ENCODE data around the gene RPL28.

RPL28 gene

GRCh38 chr19:55436847-55437246 lies 51.1 kb downstream of the RPL28 start:
- no CpG with 5 or more reads among the region's 8 CpGs for WGBS, 2 donors (ENCODE audit: extremely low coverage in 2 of 2, insufficient read length in 2 of 2, insufficient replicate concordance in 1 of 2)
- H3K18ac ChIP-seq (ENCODE audit: low read length): no peak overlapping the region

GRCh38 chr19:55437410-55437809 lies 51.7 kb downstream of the RPL28 start:
- no peak overlapping the region for H3K14ac ChIP-seq (ENCODE audit: low read length)
- H2BK5ac ChIP-seq (ENCODE audit: low read length): no peak overlapping the region
- H3K79me1 ChIP-seq (ENCODE audit: low read depth, low read length): peaks cover 4% of the 10 kb centered on the region
- H3K27me3 ChIP-seq (ENCODE audit: control insufficient read depth in 3 of 3, insufficient read depth in 3 of 3, low read depth in 1 of 3, low read length in 3 of 3): peaks cover 16 to 51% (median 39%) of the 10 kb centered on the region in 3 experiments
- no peak overlapping the region for H3K27ac ChIP-seq (replicated peaks; ENCODE audit: low read length)
- peaks cover 0 to 10% of the 10 kb centered on the region in 2 donors for H3K4me1 ChIP-seq (ENCODE audit: control insufficient read depth in 2 of 2, insufficient read depth in 1 of 2, low read depth in 1 of 2, low read length in 2 of 2)
- no peak overlapping the region for H3K23ac ChIP-seq (ENCODE audit: low read depth, low read length, poor library complexity)
- H4K91ac ChIP-seq (ENCODE audit: low read depth, low read length, poor library complexity): no peak overlapping the region
- no peak overlapping the region for H2AFZ ChIP-seq (ENCODE audit: low read length)
- H3K4me3 ChIP-seq (ENCODE audit: low read length in 2 of 2): peak overlapping the region in 1 of 2 donors; percentile 62
- no peak overlapping the region for H2BK12ac ChIP-seq (ENCODE audit: low read length)
- no peaks in the 10 kb centered on the region for H3K36me3 ChIP-seq (replicated peaks in 1 of 2; ENCODE audit: control insufficient read depth in 2 of 2, insufficient read depth in 2 of 2, low read length in 2 of 2)
- no peak overlapping the region for H3K4ac ChIP-seq (ENCODE audit: low read length)
- no CpG with 5 or more reads among the region's 17 CpGs for WGBS, 2 donors (ENCODE audit: extremely low coverage in 2 of 2, insufficient read length in 2 of 2, insufficient replicate concordance in 1 of 2)
- no peak overlapping the region for H2BK120ac ChIP-seq (ENCODE audit: low read depth, low read length)
- no peak overlapping the region for H2AK5ac ChIP-seq (ENCODE audit: low read depth, low read length)
- no peak overlapping the region for H3K18ac ChIP-seq (ENCODE audit: low read length)
- peaks cover 0 to 11% of the 10 kb centered on the region in 2 donors for H3K9me3 ChIP-seq (replicated peaks in 1 of 2; ENCODE audit: control insufficient read depth in 2 of 2, insufficient read depth in 1 of 2, low read depth in 1 of 2, low read length in 2 of 2)
- no peak overlapping the region for H2BK15ac ChIP-seq (ENCODE audit: low read length)
- peak; percentile 78 for DNase-seq (ENCODE audit: low spot score)
- H3K9ac ChIP-seq (ENCODE audit: low read depth, low read length, poor library complexity): no peak overlapping the region
- no peak overlapping the region for H3K4me2 ChIP-seq (ENCODE audit: insufficient read depth, low read length, poor library complexity, severe bottlenecking)
- H4K8ac ChIP-seq (ENCODE audit: low read depth, low read length): no peak overlapping the region

More at GRCh38 chr19:55436847-55437246, 51.1 kb downstream of the RPL28 start:
- Histone ChIP-seq H3K36me3 (replicated peaks in 1 of 2; ENCODE audit: control insufficient read depth in 2 of 2, insufficient read depth in 2 of 2, low read length in 2 of 2) (no peaks in the 10 kb centered on the region), H3K27ac (replicated peaks; ENCODE audit: low read length) (no peak overlapping the region), H3K9ac (ENCODE audit: low read depth, low read length, poor library complexity) (no peak overlapping the region), H3K4me2 (ENCODE audit: insufficient read depth, low read length, poor library complexity, severe bottlenecking) (no peak overlapping the region), H4K8ac (ENCODE audit: low read depth, low read length) (no peak overlapping the region), H2AK5ac (ENCODE audit: low read depth, low read length) (no peak overlapping the region), H3K4ac (ENCODE audit: low read length) (no peak overlapping the region), H2BK15ac (ENCODE audit: low read length) (no peak overlapping the region), H3K9me3 (replicated peaks in 1 of 2; ENCODE audit: control insufficient read depth in 2 of 2, insufficient read depth in 1 of 2, low read depth in 1 of 2, low read length in 2 of 2) (peaks cover 0 to 15% of the 10 kb centered on the region in 2 donors), H3K23ac (ENCODE audit: low read depth, low read length, poor library complexity) (no peak overlapping the region), H2AFZ (ENCODE audit: low read length) (no peak overlapping the region), H3K79me1 (ENCODE audit: low read depth, low read length) (peaks cover 4% of the 10 kb centered on the region), H3K4me1 (ENCODE audit: control insufficient read depth in 2 of 2, insufficient read depth in 1 of 2, low read depth in 1 of 2, low read length in 2 of 2) (peaks cover 0 to 10% of the 10 kb centered on the region in 2 donors), H3K27me3 (ENCODE audit: control insufficient read depth in 3 of 3, insufficient read depth in 3 of 3, low read depth in 1 of 3, low read length in 3 of 3) (peaks cover 14 to 45% (median 36%) of the 10 kb centered on the region in 3 experiments), H3K4me3 (ENCODE audit: low read length in 2 of 2) (no peak overlapping the region), H4K91ac (ENCODE audit: low read depth, low read length, poor library complexity) (no peak overlapping the region), H2BK5ac (ENCODE audit: low read length) (no peak overlapping the region), H3K14ac (ENCODE audit: low read length) (no peak overlapping the region), H2BK12ac (ENCODE audit: low read length) (no peak overlapping the region), H2BK120ac (ENCODE audit: low read depth, low read length) (no peak overlapping the region)
- no peak for DNase-seq (ENCODE audit: low spot score)

- Histone ChIP-seq H2AK5ac (ENCODE audit: low read depth, low read length) (no peak overlapping the region), H3K18ac (ENCODE audit: low read length) (no peak overlapping the region), H3K4ac (ENCODE audit: low read length) (no peak overlapping the region), H2BK12ac (ENCODE audit: low read length) (no peak overlapping the region), H3K27ac (replicated peaks; ENCODE audit: low read length) (no peak overlapping the region), H3K9me3 (replicated peaks in 1 of 2; ENCODE audit: control insufficient read depth in 2 of 2, insufficient read depth in 1 of 2, low read depth in 1 of 2, low read length in 2 of 2) (peaks cover 0 to 11% of the 10 kb centered on the region in 2 donors), H2BK120ac (ENCODE audit: low read depth, low read length) (no peak overlapping the region), H4K8ac (ENCODE audit: low read depth, low read length) (no peak overlapping the region), H4K91ac (ENCODE audit: low read depth, low read length, poor library complexity) (no peak overlapping the region), H3K23ac (ENCODE audit: low read depth, low read length, poor library complexity) (peak overlapping the region; percentile 5), H2BK5ac (ENCODE audit: low read length) (no peak overlapping the region), H2BK15ac (ENCODE audit: low read length) (no peak overlapping the region), H3K79me1 (ENCODE audit: low read depth, low read length) (peaks cover 4% of the 10 kb centered on the region), H3K36me3 (replicated peaks in 1 of 2; ENCODE audit: control insufficient read depth in 2 of 2, insufficient read depth in 2 of 2, low read length in 2 of 2) (no peaks in the 10 kb centered on the region), H3K9ac (ENCODE audit: low read depth, low read length, poor library complexity) (no peak overlapping the region), H3K4me1 (ENCODE audit: control insufficient read depth in 2 of 2, insufficient read depth in 1 of 2, low read depth in 1 of 2, low read length in 2 of 2) (peaks cover 6 to 15% of the 10 kb centered on the region in 2 donors), H3K4me2 (ENCODE audit: insufficient read depth, low read length, poor library complexity, severe bottlenecking) (no peak overlapping the region), H3K4me3 (ENCODE audit: low read length in 2 of 2) (peak overlapping the region in 1 of 2 donors; percentile 33), H3K14ac (ENCODE audit: low read length) (no peak overlapping the region), H3K27me3 (ENCODE audit: control insufficient read depth in 3 of 3, insufficient read depth in 3 of 3, low read depth in 1 of 3, low read length in 3 of 3) (peaks cover 28 to 67% (median 52%) of the 10 kb centered on the region in 3 experiments), H2AFZ (ENCODE audit: low read length) (no peak overlapping the region)
- WGBS, 2 donors (ENCODE audit: extremely low coverage in 2 of 2, insufficient read length in 2 of 2, insufficient replicate concordance in 1 of 2): no CpG with 5 or more reads among the region's 5 CpGs
- DNase-seq (ENCODE audit: low spot score): no peak
Observed at GRCh38 chr19:55439052-55439451, 53.3 kb downstream of the RPL28 start.

- H3K36me3 ChIP-seq (replicated peaks in 1 of 2; ENCODE audit: control insufficient read depth in 2 of 2, insufficient read depth in 2 of 2, low read length in 2 of 2): no peaks in the 10 kb centered on the region
- no peak overlapping the region for H3K4me3 ChIP-seq (ENCODE audit: low read length in 2 of 2)
- H3K23ac ChIP-seq (ENCODE audit: low read depth, low read length, poor library complexity): peak overlapping the region; percentile 85
- H4K8ac ChIP-seq (ENCODE audit: low read depth, low read length): no peak overlapping the region
- H2BK120ac ChIP-seq (ENCODE audit: low read depth, low read length): no peak overlapping the region
- H3K18ac ChIP-seq (ENCODE audit: low read length): peak overlapping the region; percentile 27
- H3K4ac ChIP-seq (ENCODE audit: low read length): no peak overlapping the region
- peak overlapping the region; percentile 5 for H2AK5ac ChIP-seq (ENCODE audit: low read depth, low read length)
- no peak overlapping the region for H4K91ac ChIP-seq (ENCODE audit: low read depth, low read length, poor library complexity)
- peaks cover 2% of the 10 kb centered on the region for H3K79me1 ChIP-seq (ENCODE audit: low read depth, low read length)
- peaks cover 6 to 15% of the 10 kb centered on the region in 2 donors for H3K4me1 ChIP-seq (ENCODE audit: control insufficient read depth in 2 of 2, insufficient read depth in 1 of 2, low read depth in 1 of 2, low read length in 2 of 2)
- peaks cover 0 to 2% of the 10 kb centered on the region in 2 donors for H3K9me3 ChIP-seq (replicated peaks in 1 of 2; ENCODE audit: control insufficient read depth in 2 of 2, insufficient read depth in 1 of 2, low read depth in 1 of 2, low read length in 2 of 2)
- DNase-seq (ENCODE audit: low spot score): no peak
- H3K27ac ChIP-seq (replicated peaks; ENCODE audit: low read length): no peak overlapping the region
- H3K4me2 ChIP-seq (ENCODE audit: insufficient read depth, low read length, poor library complexity, severe bottlenecking): peak overlapping the region; percentile 19
- no peak overlapping the region for H2BK5ac ChIP-seq (ENCODE audit: low read length)
- no CpG with 5 or more reads among the region's 39 CpGs for WGBS, 2 donors (ENCODE audit: extremely low coverage in 2 of 2, insufficient read length in 2 of 2, insufficient replicate concordance in 1 of 2)
- no peak overlapping the region for H3K9ac ChIP-seq (ENCODE audit: low read depth, low read length, poor library complexity)
- no peak overlapping the region for H2BK12ac ChIP-seq (ENCODE audit: low read length)
- H2BK15ac ChIP-seq (ENCODE audit: low read length): no peak overlapping the region
- H3K14ac ChIP-seq (ENCODE audit: low read length): no peak overlapping the region
- peaks cover 32 to 74% (median 65%) of the 10 kb centered on the region in 3 experiments for H3K27me3 ChIP-seq (ENCODE audit: control insufficient read depth in 3 of 3, insufficient read depth in 3 of 3, low read depth in 1 of 3, low read length in 3 of 3)
- no peak overlapping the region for H2AFZ ChIP-seq (ENCODE audit: low read length)
Observed at GRCh38 chr19:55440411-55441105, 54.8 kb downstream of the RPL28 start.

Measured in neuronal stem cell (in vitro differentiated cells).